ENCODE results near the gene DEPDC1B.
"Not testable (repeated sequence)": the region's sequence is repeated elsewhere in the genome, so short reads cannot be mapped to it uniquely, and the experiment has no call there.

The DEPDC1B gene

GRCh38 chr5:60690326-60690725, 9.6 kb downstream of the DEPDC1B start:
- DNase-seq: no peak

GRCh38 chr5:60688980-60689379, 11.0 kb downstream of the DEPDC1B start:
- no peak for DNase-seq

- DNase-seq: no peak
These were observed 11.8 kb downstream of the DEPDC1B start for GRCh38 chr5:60687927-60688720.

GRCh38 chr5:60686157-60686556, 13.8 kb downstream of the DEPDC1B start:
- no peak for DNase-seq

GRCh38 chr5:60685700-60686099, 14.3 kb downstream of the DEPDC1B start:
- DNase-seq: no peak

- DNase-seq: no peak
These were observed 14.9 kb downstream of the DEPDC1B start for GRCh38 chr5:60685028-60685427.

- DNase-seq: not testable (repeated sequence)
These were observed 18.0 kb downstream of the DEPDC1B start for GRCh38 chr5:60682007-60682406.

GRCh38 chr5:60679816-60680215, 20.1 kb downstream of the DEPDC1B start:
- DNase-seq: no peak

- DNase-seq: no peak
These were observed 21.9 kb downstream of the DEPDC1B start for GRCh38 chr5:60677850-60678664.

- no peak for DNase-seq
These were observed 24.7 kb downstream of the DEPDC1B start for GRCh38 chr5:60675286-60675685.

- DNase-seq: no peak
These were observed 25.5 kb downstream of the DEPDC1B start for GRCh38 chr5:60674251-60675069.

- no peak for DNase-seq
These were observed 26.6 kb downstream of the DEPDC1B start for GRCh38 chr5:60673334-60673733.

- no peak for DNase-seq
These were observed 27.2 kb downstream of the DEPDC1B start for GRCh38 chr5:60672693-60673264.

- no peak for DNase-seq
These were observed 27.9 kb downstream of the DEPDC1B start for GRCh38 chr5:60671899-60672692.

GRCh38 chr5:60670749-60671148, 29.2 kb downstream of the DEPDC1B start:
- no peak for DNase-seq

GRCh38 chr5:60668686-60669304, 31.2 kb downstream of the DEPDC1B start:
- no peak for DNase-seq

- no peak for DNase-seq
These were observed 47.9 kb downstream of the DEPDC1B start for GRCh38 chr5:60651872-60652620.

GRCh38 chr5:60649288-60649917, 50.6 kb downstream of the DEPDC1B start:
- DNase-seq: no peak

GRCh38 chr5:60648175-60648574, 51.8 kb downstream of the DEPDC1B start:
- no peak for DNase-seq

GRCh38 chr5:60640901-60641300, 59.1 kb downstream of the DEPDC1B start:
- no peak for DNase-seq

Data from stimulated activated CD8-positive, alpha-beta memory T cell treated with anti-CD3 and anti-CD28 coated beads, Interleukin-4, amount 100 ng/mL, for 48 hours (primary cell).